ENCODE measurements around the gene CNTN5. TPM values are rescaled to one million over a fixed set of nuclear protein-coding genes. Genes with fewer than 3 reads are reported as not detected.

The CNTN5 gene
- total RNA-seq, 1 experiment from 2014 or later, result not detected

- H3K14ac ChIP-seq (ENCODE audit: insufficient read depth, low read length), result no peak overlapping the region
- no peak overlapping the region for H2BK20ac ChIP-seq (ENCODE audit: low read depth, low read length, poor library complexity, severe bottlenecking)
- no peak overlapping the region for H3K56ac ChIP-seq (ENCODE audit: insufficient read length, low read depth, low read length)
- H2BK12ac ChIP-seq (ENCODE audit: insufficient read length, low read depth, low read length), result no peak overlapping the region
- H4K91ac ChIP-seq (ENCODE audit: insufficient read length, low read depth, low read length), result no peak overlapping the region
- Mint-ChIP-seq H3K36me3 (ENCODE audit: insufficient read depth in 1 of 3, low read depth in 3 of 3) (no peaks in the 10 kb centered on the region), H3K9me3 (no peaks in the 10 kb centered on the region), H3K4me1 (no peaks in the 10 kb centered on the region), H3K27ac (no peak overlapping the region), H3K27me3 (ENCODE audit: low read depth) (no peaks in the 10 kb centered on the region), H3K4me3 (no peak overlapping the region)
- no peaks in the 10 kb centered on the region for H4K20me1 ChIP-seq (ENCODE audit: control insufficient read depth, insufficient read depth, insufficient read length)
- DNase-seq, result no peak
- H3K23ac ChIP-seq (ENCODE audit: insufficient read length, low read depth, low read length), result no peak overlapping the region
- H4K8ac ChIP-seq (replicated peaks; ENCODE audit: insufficient read length, low read depth, low read length), result no peak overlapping the region
- no peak overlapping the region for H3K9ac ChIP-seq (ENCODE audit: extremely low read depth, insufficient read length, low read length)
- no CpG with 5 or more reads among the region's 5 CpGs for WGBS (ENCODE audit: extremely low coverage, insufficient read length, low lambda C conversion rate)
- H3K4me2 ChIP-seq (ENCODE audit: insufficient read depth, insufficient read length, low read length), result no peak overlapping the region
- H3K27ac ChIP-seq (ENCODE audit: insufficient read length, low read depth, low read length), result no peak overlapping the region
- no peak overlapping the region for H2AFZ ChIP-seq (ENCODE audit: low read length)
- H2BK120ac ChIP-seq (ENCODE audit: low read depth, low read length, poor library complexity, severe bottlenecking), result no peak overlapping the region
- H4K5ac ChIP-seq (ENCODE audit: insufficient read length, low read depth, low read length), result no peak overlapping the region
- no peak overlapping the region for H3T11ph ChIP-seq (ENCODE audit: low read length)
- TF ChIP-seq CTCF (conservative IDR thresholded peaks at IDR 0.05), result no peak
- H2BK15ac ChIP-seq (ENCODE audit: low read depth, low read length), result no peak overlapping the region
- no peak overlapping the region for H3K4ac ChIP-seq (ENCODE audit: low read depth, low read length)
- no peaks in the 10 kb centered on the region for H3K79me2 ChIP-seq (ENCODE audit: insufficient read depth, low read length)
- H2BK5ac ChIP-seq (ENCODE audit: insufficient read length, low read length), result no peak overlapping the region
- H3K23me2 ChIP-seq (ENCODE audit: insufficient read length, low read depth, low read length, poor library complexity, severe bottlenecking), result no peaks in the 10 kb centered on the region
- no peaks in the 10 kb centered on the region for H3K27me3 ChIP-seq (ENCODE audit: insufficient read depth, low read length)
- H2AK5ac ChIP-seq (ENCODE audit: insufficient read length, low read length), result no peak overlapping the region
- no peaks in the 10 kb centered on the region for H3K9me3 ChIP-seq (ENCODE audit: control insufficient read depth, low read depth, low read length)
- no peaks in the 10 kb centered on the region for H3K79me1 ChIP-seq (ENCODE audit: insufficient read depth, low read depth, low read length, poor library complexity, severe bottlenecking)
- no peaks in the 10 kb centered on the region for H3K4me1 ChIP-seq (ENCODE audit: insufficient read depth, low read length)
- no peak overlapping the region for H3K18ac ChIP-seq (ENCODE audit: insufficient read length, low read depth, low read length)
These were observed 752.9 kb downstream of the CNTN5 start for GRCh38 chr11:99773646-99774045.
